Esophagus muscularis mucosa (tissue), 4 donors: ENCODE data around the gene FAM222A.

ENCODE experiments used
- EP300 ChIP-seq: sonication (generic); formaldehyde crosslinking; IDR thresholded peaks from one replicate; pipeline ENCODE4 v1.6.1; 2017; ENCODE audit warnings: antibody characterized with exemption
- POLR2A ChIP-seq: fragments of 450-650 bp; IDR thresholded peaks from one replicate; pipeline ENCODE4 v1.6.1; 2017; ENCODE audit warnings: antibody characterized with exemption, moderate library complexity, mild to moderate bottlenecking, low read depth
- POLR2AphosphoS5 ChIP-seq, 2 donors: sonication (generic); formaldehyde crosslinking; IDR thresholded peaks; one replicate each; pipeline ENCODE4 v1.6.1; 2017; ENCODE audit warnings: antibody characterized with exemption in 2 of 2
- TF ChIP-seq, protein P1 (sequence below), 3 experiments: fragments of 200-600 bp in 2 of 3; fragments of 450-650 bp in 1 of 3; sonication (generic) in 2 of 3; IDR thresholded peaks; one replicate each; pipeline ENCODE4 v1.5.1; 2017 to 2019; ENCODE audit warnings: antibody characterized with exemption in 3 of 3, mild to moderate bottlenecking in 2 of 3, moderate library complexity in 1 of 3

DNA sequence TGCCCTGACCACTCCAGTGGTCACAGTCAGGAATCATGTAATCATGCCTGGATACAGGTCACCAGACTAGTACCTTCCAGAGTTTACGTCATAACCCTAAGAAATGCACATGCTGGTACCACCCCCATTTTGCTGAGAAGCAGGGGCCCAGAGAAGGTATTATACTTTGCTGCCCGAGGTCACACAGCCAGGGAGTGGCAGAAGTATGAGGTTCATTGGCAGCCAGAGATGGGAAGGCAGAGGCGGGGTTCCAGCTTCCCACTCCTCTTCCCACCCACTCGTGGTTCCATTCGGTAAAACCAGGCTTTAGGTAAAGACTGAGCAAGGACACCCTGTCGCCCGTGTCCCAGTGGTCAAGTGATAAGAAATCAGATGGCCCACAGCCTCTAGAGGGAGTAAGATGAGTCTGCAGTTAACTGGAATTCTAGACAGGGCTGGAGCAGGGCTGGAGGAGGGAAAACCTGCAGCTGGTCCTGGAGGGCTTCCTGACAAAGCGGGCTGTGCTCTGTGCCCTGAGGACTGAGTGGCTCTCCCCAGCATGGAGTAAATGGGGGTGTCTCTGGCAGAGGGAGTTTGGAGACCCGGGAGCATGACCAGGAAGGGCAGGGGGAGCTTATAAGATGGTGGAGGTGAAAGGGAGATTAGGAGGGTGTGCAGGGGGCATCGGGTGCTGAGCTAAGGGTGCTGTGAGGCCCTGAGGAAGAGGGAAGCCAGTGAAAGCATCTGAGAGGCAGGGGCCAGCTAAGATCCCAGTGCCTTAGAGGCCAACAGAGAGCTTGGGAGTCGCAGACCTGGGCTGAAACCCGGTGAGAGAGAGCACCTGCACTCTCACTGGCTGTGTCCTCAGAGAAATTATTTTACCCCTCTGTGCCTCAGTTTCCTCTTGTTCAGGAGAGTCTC is 5.7 kb downstream of the FAM222A start:
- TF ChIP-seq, protein P1, sequence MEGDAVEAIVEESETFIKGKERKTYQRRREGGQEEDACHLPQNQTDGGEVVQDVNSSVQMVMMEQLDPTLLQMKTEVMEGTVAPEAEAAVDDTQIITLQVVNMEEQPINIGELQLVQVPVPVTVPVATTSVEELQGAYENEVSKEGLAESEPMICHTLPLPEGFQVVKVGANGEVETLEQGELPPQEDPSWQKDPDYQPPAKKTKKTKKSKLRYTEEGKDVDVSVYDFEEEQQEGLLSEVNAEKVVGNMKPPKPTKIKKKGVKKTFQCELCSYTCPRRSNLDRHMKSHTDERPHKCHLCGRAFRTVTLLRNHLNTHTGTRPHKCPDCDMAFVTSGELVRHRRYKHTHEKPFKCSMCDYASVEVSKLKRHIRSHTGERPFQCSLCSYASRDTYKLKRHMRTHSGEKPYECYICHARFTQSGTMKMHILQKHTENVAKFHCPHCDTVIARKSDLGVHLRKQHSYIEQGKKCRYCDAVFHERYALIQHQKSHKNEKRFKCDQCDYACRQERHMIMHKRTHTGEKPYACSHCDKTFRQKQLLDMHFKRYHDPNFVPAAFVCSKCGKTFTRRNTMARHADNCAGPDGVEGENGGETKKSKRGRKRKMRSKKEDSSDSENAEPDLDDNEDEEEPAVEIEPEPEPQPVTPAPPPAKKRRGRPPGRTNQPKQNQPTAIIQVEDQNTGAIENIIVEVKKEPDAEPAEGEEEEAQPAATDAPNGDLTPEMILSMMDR (IDR thresholded peaks at IDR 0.05): no peak
- no peak for TF ChIP-seq EP300
- TF ChIP-seq POLR2A: no peak
- no peak for TF ChIP-seq POLR2AphosphoS5 (IDR thresholded peaks at IDR 0.05)
